ENCODE data around the gene FAM237A. TPM values are rescaled to one million over a fixed set of nuclear protein-coding genes. Genes with fewer than 3 reads are reported as not detected.
A peak's percentile ranks its signal among the peaks of the same experiment; 100 is the strongest.

FAM237A gene
- total and polyA plus RNA-seq, 2 of the 13 experiments (the other 11 are each of a cell fraction or from before 2014, with no cell fraction given), result not detected

- TF ChIP-seq ZNF792 (CRISPR knock-in tag; IDR thresholded peaks at IDR 0.05) (0 out of 2 replicates have a peak, but pooled peaks have one; percentile 59), ZNF558 (CRISPR knock-in tag; IDR thresholded peaks at IDR 0.05; ENCODE audit: borderline replicate concordance) (no peak; the same call in 1 of the 2 replicates), RELA (CRISPR knock-in tag; IDR thresholded peaks at IDR 0.05) (no peak), SCMH1 (CRISPR knock-in tag; IDR thresholded peaks at IDR 0.05; ENCODE audit: borderline replicate concordance) (no peak), KLF9 (CRISPR knock-in tag; IDR thresholded peaks at IDR 0.05; ENCODE audit: low read depth) (no peak), ZFP37 (CRISPR knock-in tag; IDR thresholded peaks at IDR 0.05; ENCODE audit: borderline replicate concordance) (peak; percentile 44; the same call in 1 of the 2 replicates), MZF1 (CRISPR knock-in tag; IDR thresholded peaks at IDR 0.05; ENCODE audit: borderline replicate concordance) (no peak), ZNF331 (CRISPR knock-in tag; IDR thresholded peaks at IDR 0.05) (0 out of 2 replicates have a peak, but pooled peaks have one; percentile 41), IRF2 (CRISPR knock-in tag; IDR thresholded peaks at IDR 0.05) (no peak), ZKSCAN5 (CRISPR knock-in tag; IDR thresholded peaks at IDR 0.05) (no peak), TSC22D2 (CRISPR knock-in tag; IDR thresholded peaks at IDR 0.05; ENCODE audit: borderline replicate concordance) (peak; percentile 72; the same call in 1 of the 2 replicates), GABPA (IDR thresholded peaks at IDR 0.05; ENCODE audit: low read depth, low read length) (no peak), GABPA (CRISPR knock-in tag; IDR thresholded peaks at IDR 0.05; ENCODE audit: low read depth) (no peak), XBP1 (CRISPR knock-in tag; IDR thresholded peaks at IDR 0.05) (no peak), MIXL1 (CRISPR knock-in tag; IDR thresholded peaks at IDR 0.05) (0 out of 2 replicates have a peak, but pooled peaks have one; percentile 29), ESRRA (CRISPR knock-in tag; IDR thresholded peaks at IDR 0.05; ENCODE audit: low read depth) (no peak), MED13 (CRISPR knock-in tag; IDR thresholded peaks at IDR 0.05) (no peak), ZSCAN21 (CRISPR knock-in tag; IDR thresholded peaks at IDR 0.05; ENCODE audit: borderline replicate concordance) (peak; percentile 51; the same call in 1 of the 2 replicates), MED8 (CRISPR knock-in tag; IDR thresholded peaks at IDR 0.05; ENCODE audit: insufficient replicate concordance) (no peak), ZNF333 (CRISPR knock-in tag; IDR thresholded peaks at IDR 0.05; ENCODE audit: borderline replicate concordance) (no peak), KDM5B (CRISPR knock-in tag; IDR thresholded peaks at IDR 0.05; ENCODE audit: borderline replicate concordance) (no peak), SMAD3 (CRISPR knock-in tag; IDR thresholded peaks at IDR 0.05) (0 out of 2 replicates have a peak, but pooled peaks have one; percentile 44), REST (IDR thresholded peaks at IDR 0.05; ENCODE audit: borderline replicate concordance in 1 of 2, low read depth in 1 of 2, low read length in 2 of 2) (peak; percentile 75 to 99), KDM1A (CRISPR knock-in tag; IDR thresholded peaks at IDR 0.05) (no peak), DNMT1 (CRISPR knock-in tag; IDR thresholded peaks at IDR 0.05) (no peak), PHB2 (IDR thresholded peaks at IDR 0.05; ENCODE audit: partially characterized antibody) (no peak)
- TF ChIP-seq, protein P1, sequence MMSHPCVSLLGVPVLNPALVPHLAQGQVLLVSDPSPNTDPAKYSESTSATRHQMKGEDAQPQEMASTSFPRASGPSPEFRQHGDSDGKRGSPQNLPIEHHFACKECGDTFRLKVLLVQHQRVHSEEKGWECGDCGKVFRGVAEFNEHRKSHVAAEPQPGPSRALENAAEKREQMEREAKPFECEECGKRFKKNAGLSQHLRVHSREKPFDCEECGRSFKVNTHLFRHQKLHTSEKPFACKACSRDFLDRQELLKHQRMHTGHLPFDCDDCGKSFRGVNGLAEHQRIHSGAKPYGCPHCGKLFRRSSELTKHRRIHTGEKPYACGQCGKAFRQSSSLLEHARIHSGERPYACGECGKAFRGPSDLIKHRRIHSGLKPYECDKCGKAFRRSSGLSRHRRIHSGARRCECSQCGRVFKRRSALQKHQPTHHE (CRISPR knock-in tag; IDR thresholded peaks at IDR 0.05; ENCODE audit: borderline replicate concordance), result no peak
Observed at GRCh38 chr2:206642075-206643025, at the start of gene FAM237A (continued).
